Putamen (tissue), 1 donor: Measurements from ENCODE around the gene SLC19A2.
"Not testable (repeated sequence)": the region's sequence is repeated elsewhere in the genome, so short reads cannot be mapped to it uniquely, and the experiment has no call there.

Experiments used
- DNase-seq: peaks from one replicate; pipeline ENCODE4 v3.0.0-alpha.2; 2016; ENCODE audit warnings: low spot score

Gene SLC19A2, protein sequence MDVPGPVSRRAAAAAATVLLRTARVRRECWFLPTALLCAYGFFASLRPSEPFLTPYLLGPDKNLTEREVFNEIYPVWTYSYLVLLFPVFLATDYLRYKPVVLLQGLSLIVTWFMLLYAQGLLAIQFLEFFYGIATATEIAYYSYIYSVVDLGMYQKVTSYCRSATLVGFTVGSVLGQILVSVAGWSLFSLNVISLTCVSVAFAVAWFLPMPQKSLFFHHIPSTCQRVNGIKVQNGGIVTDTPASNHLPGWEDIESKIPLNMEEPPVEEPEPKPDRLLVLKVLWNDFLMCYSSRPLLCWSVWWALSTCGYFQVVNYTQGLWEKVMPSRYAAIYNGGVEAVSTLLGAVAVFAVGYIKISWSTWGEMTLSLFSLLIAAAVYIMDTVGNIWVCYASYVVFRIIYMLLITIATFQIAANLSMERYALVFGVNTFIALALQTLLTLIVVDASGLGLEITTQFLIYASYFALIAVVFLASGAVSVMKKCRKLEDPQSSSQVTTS

DNA sequence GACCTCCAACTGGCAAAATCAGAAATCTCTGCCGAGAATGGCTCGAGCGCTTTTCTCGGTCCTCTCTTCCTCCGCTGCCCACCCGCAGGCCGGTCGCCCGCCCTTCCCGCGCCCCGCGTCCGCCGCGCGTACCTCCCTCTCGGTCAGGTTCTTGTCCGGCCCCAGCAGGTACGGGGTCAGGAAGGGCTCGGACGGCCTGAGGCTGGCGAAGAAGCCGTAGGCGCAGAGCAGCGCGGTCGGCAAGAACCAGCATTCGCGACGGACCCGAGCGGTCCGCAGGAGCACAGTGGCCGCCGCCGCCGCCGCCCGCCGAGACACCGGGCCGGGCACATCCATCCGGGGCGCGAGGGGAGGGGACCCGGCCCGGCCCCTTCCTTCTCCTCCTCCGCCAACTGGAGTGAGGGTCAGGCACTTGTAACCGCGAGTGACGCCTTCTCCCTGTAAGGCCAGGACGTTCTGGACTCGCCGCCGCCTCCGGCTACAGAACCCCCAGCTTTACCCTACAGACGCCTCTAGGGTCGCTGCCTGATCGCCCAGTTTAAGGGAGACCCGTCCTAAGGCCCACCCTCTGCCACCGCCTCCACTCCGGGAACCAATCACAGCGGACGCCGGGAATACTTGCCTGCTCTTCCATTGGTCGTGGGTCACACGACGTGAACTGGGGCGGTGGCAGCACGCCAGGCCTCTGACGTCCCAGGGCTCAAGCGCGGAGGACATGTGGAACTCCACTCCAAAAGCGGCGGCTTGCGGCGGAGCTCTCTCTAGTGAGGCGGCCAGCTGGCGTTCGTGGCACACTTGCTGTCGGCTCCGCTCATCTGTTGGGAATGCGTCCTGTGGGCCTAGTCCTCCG is at the start of gene SLC19A2:
Gene SLC19A2, minus strand, starts transcription at position 514 of the 850 bp plus-strand sequence. Its CDS starts 178 bp downstream, at position 336.
- DNase-seq: peak; percentile 99

DNA sequence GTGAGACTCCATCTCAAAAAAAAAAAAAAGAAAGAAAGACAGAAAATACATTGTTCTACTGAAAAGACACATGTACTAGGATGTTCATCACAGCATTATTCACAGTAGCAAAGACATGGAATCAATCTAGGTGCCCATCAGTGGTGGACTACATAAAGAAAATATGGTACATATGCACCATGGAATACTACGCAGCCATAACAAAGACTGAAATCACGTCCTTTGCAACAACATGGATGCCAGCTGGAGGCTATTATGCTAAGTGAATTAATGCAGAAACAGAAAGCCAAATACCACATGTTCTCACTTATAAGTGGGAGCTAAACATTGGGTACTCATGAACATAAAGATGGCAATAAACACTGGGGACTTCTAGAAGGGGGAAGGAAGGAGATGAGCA is 48.9 kb upstream of the SLC19A2 start:
- DNase-seq: no peak

DNA sequence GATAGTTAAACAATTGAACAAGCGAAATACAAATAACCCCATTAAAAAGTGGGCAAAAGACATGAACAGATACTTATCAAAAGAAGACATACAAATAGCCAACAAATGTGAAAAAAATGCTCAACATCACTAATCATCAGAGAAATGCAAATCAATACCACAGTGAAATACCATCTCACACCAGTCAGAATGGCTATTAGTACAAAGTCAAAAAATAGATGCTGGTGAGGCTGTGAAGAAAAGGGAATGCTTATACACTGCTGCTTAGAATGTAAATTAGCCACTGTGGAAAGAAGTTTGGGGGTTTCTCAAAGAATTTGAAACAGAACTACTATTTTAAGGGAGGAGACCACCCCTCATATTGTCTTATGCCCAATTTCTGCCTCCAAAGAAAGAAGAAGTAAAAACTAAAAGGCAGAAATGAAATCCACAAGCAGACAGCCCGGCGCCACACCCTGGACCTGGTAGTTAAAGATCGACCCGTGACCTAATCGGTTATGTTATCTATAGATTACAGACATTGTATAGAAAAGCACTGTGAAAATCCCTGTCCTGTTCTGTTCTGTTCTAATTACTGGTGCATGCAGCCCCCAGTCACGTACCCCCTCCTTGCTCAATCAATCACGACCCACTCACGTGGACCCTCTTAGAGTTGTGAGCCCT is 47.9 kb upstream of the SLC19A2 start:
- DNase-seq: not testable (repeated sequence)

DNA sequence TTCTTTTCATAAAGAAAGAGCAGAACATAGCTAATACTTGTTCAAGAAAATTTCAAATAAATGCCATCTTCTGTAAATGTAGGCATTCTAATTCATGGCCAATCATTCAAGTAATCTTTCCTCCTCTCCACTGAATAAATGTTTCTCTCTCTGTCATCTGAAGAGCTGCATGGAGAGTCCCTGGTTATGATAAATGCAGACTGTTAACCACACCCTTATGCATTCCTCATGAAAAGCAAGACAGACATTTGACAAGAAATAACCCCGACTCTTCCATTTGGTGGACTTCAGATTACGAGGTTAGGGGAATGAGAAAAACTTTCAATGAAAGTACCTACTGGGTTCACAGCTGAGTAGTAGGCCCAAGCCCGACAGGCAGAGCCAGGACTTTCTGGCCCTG is 44.7 kb upstream of the SLC19A2 start:
- no peak for DNase-seq

DNA sequence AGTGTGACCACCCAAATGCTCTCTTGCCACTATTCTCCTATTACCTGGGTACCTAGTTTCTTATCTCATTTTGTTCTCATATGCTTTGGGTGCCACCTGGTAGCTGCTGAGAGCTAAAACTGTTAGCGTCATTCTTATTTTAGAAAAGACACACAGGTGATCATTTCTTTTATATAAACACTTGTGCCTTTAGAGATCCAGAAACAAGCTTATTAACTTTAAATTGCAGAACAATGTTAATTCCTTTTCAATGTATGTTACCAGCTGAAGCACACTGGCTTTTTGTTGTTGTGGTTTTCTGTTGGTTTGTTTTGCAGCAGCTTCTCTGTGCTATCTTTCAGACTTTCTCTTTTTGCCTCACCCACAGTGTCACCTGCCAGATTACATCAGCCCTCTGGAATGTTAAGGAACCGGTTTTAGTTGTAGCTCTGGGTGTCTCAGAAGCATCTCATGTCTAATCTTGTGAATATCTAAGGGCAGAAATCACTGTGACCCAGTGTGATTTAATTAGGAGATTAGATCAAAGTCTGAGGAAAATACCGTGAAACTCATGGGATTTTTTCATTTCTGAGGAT is 43.4 kb upstream of the SLC19A2 start:
- no peak for DNase-seq

DNA sequence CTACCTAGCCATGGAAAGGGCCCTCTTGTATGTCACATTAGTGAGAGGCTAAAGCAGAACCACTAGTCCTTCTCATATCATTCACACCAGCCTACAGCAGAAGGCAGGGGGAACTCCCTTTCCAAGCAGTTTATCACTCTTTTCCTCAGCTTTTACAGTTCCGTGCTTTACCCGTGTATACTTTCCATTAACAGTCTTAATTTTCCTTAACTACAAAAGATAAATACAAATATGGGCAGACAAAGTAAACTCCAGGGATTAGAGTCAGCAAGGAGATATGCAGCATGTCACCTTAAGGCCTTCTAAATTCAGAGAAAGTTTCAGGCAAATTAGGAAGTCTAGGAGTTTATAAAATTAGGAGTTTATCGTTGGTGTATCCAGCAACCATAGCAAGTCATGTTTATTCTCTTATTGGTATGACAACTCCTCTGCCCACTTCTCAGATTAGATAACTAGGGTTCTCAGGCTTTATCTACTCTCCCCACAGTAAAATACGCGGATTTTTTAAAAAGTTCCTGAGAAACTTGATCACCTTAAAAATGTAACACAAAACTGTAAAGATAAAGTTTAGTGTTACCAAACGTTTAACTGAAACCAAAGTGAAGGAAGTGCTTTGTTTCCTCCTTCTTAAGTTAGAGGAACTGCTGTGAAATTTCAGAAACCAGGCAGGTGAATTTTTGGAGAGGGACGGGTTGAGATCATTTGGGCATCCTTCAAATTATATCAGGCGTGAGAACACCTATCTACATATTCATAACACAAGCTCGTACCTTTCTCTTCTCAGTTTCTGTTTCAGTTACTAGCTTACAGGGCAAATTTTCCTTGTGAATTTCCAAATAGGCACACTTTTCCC is 42.7 kb upstream of the SLC19A2 start:
- no peak for DNase-seq

DNA sequence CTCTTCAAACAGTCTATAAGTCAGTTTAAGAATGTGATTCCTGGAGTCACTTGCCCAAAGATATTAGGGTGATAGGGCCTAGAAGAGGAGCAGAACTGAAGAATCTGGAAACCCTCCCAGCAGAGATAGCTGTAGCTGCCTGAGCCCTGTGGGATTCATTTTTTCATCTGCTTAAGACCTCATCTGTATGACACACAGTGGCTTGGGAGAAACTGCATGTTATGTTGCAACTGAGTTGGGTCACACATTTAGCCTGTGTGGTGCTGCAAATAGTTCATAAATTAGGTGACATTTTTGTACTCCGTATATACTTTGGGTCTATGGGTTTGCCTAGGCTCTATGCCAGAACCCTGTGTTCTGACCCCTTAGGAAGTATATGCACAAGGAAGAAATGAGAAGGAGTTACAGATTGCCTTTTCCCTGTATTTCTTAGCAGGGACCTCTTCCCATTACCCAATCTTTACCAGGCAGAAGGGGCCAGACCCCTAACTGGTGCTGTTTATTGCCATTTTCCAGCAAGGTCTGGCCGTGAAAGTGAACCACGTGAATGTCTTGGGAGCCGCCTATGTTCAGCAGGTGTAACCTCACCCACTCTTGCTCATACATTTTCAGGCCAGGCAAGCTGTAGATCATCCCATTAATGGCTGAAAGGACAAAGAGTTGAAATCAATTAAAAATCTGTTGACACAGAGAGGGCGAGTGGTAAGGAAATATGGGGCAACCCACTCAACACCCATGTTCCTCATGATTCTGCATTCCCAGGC is 41.9 kb upstream of the SLC19A2 start:
- no peak for DNase-seq

DNA sequence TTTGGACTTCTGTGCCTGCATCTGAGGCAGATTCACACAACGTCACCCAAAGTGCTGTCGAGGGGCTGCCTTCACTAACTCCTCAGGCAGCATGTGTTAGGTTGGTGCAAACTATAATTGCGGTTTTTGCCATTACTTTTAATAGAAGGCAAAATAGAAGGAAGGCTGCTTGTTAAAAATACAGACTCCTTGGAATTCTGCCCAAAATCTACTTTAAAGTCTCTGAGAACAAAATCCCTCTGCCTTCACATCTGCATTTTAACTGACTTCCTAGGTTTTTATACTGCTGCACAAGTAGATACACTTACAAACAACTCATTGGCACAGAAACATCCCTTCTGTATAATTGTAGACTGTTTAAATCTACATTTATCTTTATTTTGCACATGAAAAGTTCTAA is 41.3 kb upstream of the SLC19A2 start:
- DNase-seq: no peak

DNA sequence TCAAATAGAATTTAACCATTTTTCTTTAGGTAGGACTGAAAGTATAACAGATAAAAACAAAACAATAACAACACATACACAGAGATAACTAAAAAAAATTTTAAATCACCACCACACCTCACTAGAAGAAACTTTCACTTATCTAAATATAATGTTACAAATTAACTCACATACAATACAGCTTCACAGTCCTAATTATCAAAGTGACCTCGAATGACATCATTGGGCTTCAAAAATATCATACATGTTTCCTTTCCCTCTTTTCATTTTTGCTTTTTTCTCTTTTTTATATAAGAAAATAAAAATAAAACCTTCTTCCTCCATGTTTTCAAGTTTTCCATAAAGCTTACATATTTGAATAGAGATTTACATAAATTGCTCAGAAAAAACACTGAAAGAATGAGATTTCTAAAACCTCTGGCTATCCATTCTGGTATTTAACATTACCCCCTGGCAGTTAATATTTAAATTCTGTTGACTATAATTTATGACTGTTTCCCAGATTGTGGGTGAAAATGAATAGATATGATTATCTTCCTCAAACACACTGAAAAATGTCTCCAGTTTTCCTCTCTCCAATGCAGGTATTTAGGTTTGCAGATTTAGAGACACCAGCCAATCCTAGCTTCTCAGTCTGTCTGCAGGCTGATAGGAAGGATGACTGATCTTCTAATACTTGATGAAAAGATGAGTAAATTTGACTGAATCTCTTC is 40.5 kb upstream of the SLC19A2 start:
- DNase-seq: no peak

DNA sequence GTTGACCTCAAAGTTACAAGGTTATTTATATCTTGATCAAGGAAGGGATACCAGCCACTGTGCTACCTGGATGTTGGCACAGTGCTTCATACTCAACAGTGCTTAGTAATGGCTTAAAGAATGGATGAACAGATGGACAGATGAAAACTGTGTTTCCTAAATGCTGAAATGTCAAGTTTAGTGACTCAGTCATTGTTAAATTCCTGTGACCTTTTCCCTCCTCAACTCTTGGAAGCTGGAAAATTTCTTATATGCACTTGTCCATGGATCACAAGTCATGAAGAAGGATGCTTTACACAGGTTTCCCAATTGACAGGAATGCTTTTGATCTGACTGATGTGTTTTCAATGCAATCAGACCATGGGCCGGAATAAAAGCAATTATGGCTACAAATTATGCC is 39.6 kb upstream of the SLC19A2 start:
- DNase-seq: no peak

DNA sequence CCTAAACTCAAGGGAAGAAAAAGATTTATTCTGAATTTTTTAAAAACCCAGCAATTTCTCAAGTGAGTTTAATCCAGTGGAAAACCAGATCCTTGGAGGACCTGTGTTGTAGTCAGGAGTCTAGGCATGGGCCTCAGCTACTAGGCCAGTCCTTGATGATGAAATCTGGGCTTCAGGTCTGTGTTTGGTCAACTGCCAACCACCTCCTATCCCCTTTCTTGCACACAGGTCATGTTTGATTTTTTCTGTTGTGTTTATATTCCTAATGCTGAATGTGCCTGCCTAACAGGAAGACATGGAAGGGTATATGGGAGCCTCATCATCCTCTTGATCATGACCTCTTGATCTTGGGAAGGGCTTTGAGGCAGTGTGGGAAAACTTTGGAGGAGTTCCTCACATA is 38.2 kb upstream of the SLC19A2 start:
- no peak for DNase-seq

DNA sequence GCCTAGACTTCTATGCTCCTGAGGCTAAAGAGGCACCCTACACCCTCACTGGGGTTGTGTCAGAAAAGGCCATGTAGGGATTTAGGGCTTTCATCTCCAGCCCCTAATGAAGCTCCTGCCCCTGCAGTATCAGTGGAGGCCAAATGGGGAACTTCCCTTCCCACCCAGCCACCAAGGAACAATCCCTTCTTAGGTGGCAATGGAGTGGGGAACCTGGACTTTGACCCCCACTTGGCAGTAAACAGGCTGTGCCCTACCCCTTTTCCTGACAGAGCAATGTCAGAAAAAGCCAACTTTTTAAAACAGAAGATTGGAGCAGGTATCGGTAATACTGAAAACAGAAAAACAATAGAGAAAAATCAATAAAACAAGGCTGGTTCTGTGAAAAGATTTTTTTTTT is 35.5 kb upstream of the SLC19A2 start:
- no peak for DNase-seq

DNA sequence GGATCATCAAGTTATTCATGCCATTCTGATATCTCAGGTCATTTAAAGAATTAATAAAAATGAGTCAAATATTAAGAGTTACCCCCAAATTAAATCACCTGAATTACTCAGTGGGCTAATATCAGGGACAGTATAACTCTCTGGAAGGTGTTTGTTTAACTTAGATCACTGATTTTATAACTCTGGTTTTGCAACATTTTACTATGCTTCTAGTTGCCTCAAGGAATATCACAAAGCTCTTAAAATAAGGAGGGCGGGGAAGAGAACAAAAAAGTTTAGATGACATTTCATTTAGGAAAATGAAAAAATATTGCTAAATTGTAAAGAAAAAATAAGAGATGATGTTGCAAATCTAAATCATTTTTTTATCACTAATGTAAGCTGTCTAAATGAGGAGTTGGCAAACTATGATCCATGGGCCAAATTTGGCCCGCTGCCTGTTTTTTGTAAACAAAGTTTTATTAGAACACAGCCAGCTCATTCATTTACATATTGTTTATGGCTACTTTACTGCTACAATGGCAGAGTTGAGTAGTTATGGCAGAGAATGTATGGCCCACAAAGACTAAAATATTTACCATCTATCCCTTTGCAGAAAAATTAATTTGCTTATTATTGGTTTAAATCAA is 31.9 kb upstream of the SLC19A2 start:
- DNase-seq: no peak

DNA sequence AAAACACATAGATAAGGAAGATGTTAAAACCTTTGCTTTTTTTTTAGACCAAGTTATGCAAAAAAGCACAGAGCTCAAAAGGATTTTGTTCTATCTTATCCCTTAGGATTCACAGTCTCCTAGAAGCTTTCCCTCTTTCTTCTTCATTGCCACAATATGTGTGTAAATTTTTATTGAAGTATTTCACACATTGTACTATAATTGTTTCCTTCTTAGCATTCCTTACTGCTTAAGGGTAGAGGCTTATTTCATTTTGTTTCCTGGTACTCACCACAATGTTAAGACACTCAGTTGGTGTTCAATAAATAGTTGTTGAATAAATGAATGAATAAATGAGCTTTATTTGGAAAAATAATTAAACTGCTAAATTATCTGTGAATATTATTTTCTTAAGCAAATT is 29.9 kb upstream of the SLC19A2 start:
- no peak for DNase-seq

DNA sequence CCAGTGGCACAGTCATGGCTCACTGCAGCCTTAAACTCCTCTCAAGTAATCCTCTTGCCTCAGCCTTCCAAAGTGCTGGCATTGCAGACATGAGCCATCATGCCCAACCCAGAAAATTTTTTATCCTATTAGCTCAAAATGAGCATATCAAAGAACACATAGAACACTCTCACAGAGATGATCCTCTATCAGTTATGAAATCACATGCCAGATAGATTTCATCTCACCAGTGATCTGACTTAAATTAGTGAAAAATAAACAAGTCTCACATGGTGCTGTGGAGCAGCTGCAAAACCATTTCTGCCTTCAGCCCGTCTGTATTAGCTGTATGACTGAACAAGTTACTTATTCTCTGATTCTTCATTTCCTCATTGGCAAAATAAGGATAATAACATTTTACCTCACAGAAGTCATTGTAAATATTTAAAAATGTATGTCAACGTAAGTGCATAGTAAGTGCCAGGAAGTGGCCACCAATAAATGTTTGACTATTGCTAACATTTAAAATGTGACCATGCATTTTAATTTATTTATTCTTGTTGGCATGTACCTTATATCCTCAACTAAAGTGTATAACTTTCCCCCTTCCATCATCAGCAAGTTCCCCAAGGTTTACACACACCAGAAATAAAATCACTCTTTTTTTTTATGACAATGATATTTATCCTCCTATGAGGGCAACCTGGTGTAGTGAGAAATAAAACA is 29.0 kb upstream of the SLC19A2 start:
- no peak for DNase-seq

DNA sequence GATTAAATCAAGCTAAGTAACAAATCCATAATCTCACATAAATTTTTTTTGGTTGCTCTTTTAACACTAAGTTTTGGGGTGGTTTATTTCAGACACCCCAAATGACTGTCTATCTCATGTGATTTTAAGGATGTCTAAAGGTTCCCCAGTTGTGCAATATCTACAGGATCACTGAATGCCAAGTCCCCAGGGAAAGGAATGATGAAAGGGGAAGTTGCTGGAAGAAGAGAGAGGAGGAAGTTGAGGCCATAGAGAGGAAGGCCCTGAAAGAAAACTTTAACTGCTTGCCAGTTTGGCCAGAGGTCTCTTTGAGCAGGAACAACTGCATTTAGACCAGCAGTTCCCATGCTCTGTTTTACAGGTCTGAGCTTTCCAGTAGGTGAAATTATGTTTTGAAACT is 27.5 kb upstream of the SLC19A2 start:
- DNase-seq: no peak

DNA sequence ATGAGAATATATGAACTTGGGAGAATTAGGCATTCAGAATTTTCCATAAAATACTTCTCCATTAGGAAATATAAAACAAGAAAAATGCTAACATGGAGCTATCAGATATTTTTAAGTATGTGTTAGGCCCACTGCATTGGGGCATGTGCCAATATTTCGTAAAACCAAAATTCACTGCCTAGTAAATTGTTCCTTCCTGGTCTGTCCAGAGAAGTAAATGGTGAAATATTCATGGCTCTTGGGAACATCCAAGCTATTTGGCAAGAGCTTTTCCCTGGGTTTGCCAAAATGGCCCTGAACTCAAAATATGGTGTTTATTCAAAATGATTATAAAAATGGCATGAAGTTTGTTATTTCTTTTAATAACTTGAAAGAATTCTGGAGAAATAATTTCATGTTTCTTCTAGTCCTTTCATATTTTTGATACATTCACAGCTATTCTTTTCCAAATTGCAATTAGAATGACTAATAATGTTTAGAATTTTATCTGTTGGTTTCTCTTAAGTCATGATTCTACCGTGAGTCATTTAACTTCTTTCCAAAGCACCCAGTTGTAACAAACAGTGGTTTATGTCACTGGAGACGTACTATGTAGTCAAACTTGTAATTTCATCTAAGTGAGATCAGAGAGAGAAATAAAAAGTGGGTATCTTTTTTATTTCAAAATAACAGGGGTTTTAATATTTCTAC is 25.7 kb upstream of the SLC19A2 start:
- no peak for DNase-seq

DNA sequence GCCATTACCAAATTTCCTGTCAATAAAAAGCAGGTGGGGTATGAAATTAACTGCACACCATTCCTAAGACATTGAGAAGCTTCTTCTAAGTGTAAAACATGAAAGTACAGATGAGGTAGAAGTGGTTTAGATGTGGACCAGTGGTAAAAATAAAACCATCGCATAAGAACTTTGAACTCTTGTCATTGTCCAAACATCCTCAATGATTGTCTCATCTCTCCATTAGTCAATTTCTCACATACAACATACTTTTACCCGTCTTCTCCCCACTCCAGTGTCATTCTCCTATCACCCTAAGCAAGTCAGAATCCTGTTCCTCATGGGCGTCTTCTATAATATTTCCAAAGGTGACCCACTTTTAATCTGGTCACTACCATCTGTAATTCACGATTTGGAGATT is 24.3 kb upstream of the SLC19A2 start:
- no peak for DNase-seq
